Lung (tissue), 12 donors: ENCODE data around the gene LDB3. TPM values are rescaled to one million over a fixed set of nuclear protein-coding genes. Genes with fewer than 3 reads are reported as not detected.
A peak's percentile ranks its signal among the peaks of the same experiment; 100 is the strongest.

Experiments used
- ATAC-seq: fragments of 200-7000 bp; cut with Tn5 transposase; one replicate; pipeline ENCODE4 v1.9.1; 2020; ENCODE audit warnings: moderate number of reproducible peaks; ENCODE audit not compliant: insufficient read depth, low FRiP score
- DNase-seq, 3 donors: peaks; one replicate each; pipeline ENCODE4 v3.0.0-alpha.2; 2013 to 2017
- H3K27ac ChIP-seq, 2 donors: one replicate each; pipeline ENCODE4 v1.5.1; 2013; ENCODE audit warnings: mild to moderate bottlenecking in 2 of 2, moderate library complexity in 2 of 2, control low read depth in 1 of 2, inconsistent platforms in 1 of 2, low read depth in 1 of 2, low read length in 1 of 2
- H3K27me3 ChIP-seq, 3 donors: one replicate each; pipeline ENCODE4 v1.5.1; 2013; ENCODE audit warnings: low read length in 2 of 3; ENCODE audit not compliant: control insufficient read depth in 3 of 3, insufficient read depth in 3 of 3
- H3K36me3 ChIP-seq, 4 donors: one replicate each; pipeline ENCODE4 v1.5.1; 2013; ENCODE audit warnings: low read length in 4 of 4, mild to moderate bottlenecking in 1 of 4, moderate library complexity in 1 of 4; ENCODE audit not compliant: control insufficient read depth in 4 of 4, insufficient read depth in 4 of 4
- H3K4me1 ChIP-seq, 5 donors: one replicate each; pipeline ENCODE4 v1.5.1; 2013; ENCODE audit warnings: low read length in 5 of 5, mild to moderate bottlenecking in 2 of 5, moderate library complexity in 1 of 5; ENCODE audit not compliant: control insufficient read depth in 5 of 5, insufficient read depth in 5 of 5
- H3K4me3 ChIP-seq: one replicate; pipeline ENCODE4 v1.5.1; 2013; ENCODE audit warnings: mild to moderate bottlenecking, control low read depth, moderate library complexity
- H3K9ac ChIP-seq, 2 donors: one replicate each; pipeline ENCODE4 v1.5.1; 2013; ENCODE audit warnings: low read length in 2 of 2, control low read depth in 1 of 2; ENCODE audit not compliant: insufficient read depth in 1 of 2
- H3K9me3 ChIP-seq, 4 donors: one replicate each; pipeline ENCODE4 v1.5.1; 2013; ENCODE audit warnings: low read length in 3 of 4, mild to moderate bottlenecking in 1 of 4, moderate library complexity in 1 of 4; ENCODE audit not compliant: control insufficient read depth in 4 of 4, insufficient read depth in 3 of 4
- CTCF ChIP-seq: IDR thresholded peaks from 2 replicates; pipeline ENCODE4 v1.5.1; 2012; ENCODE audit warnings: mild to moderate bottlenecking; ENCODE audit errors: control extremely low read depth, extremely low read depth
- WGBS, 2 donors: extraction: QIAGEN DNeasy Blood & Tissue Kit; methylation state at CpG; one replicate each; pipeline ENCODE4 v1.1.7; 2013; 5-methylcytosine and 5-hydroxymethylcytosine counted together
- polyA plus RNA-seq, 2 donors: library from polyadenylated mRNA; stranded (reverse); fragments of 200-250 nt; gene quantifications; one replicate each; pipeline ENCODE4 v1.2.1, GENCODE V29; 2013
- total RNA-seq, 2 donors: library from RNA; depleted of rRNA in 1 of 2; stranded (reverse); fragments of >200 nt in 1 of 2; gene quantifications; one replicate each; pipeline ENCODE4 v1.2.1, GENCODE V29; 2014 to 2021
- donor health status: control.
- donor health status: control.
- donor health status: Bipolar disorder and iron deficiency.
- donor health status: healthy.
- donor health status: DM: yes; HTN: yes; CAD: no.

Gene LDB3
- total and polyA plus RNA-seq, 4 donors = 0.37 to 3.2 (median 1.5) TPM

- ATAC-seq = no peak
- no peaks in the 10 kb centered on the region for H3K36me3 ChIP-seq
- H3K9me3 ChIP-seq = peaks cover 0 to 2% (median 0%) of the 10 kb centered on the region in 4 donors
- 88 to 94% methylated on average over 19 of the region's 19 CpGs for WGBS, 2 donors
- DNase-seq = peak in 1 of 3 donors; percentile 5
- H3K27me3 ChIP-seq = no peaks in the 10 kb centered on the region
- no peak for TF ChIP-seq CTCF
- no peak overlapping the region for H3K4me3 ChIP-seq
- peaks cover 0 to 15% (median 4%) of the 10 kb centered on the region in 5 donors for H3K4me1 ChIP-seq
- H3K9ac ChIP-seq = no peak overlapping the region
- H3K27ac ChIP-seq = no peak overlapping the region
Measured at GRCh38 chr10:86659161-86659691, 9.1 kb upstream of the LDB3 start.

GRCh38 chr10:86659721-86660453 lies 8.4 kb upstream of the LDB3 start:
- no peak overlapping the region for H3K9ac ChIP-seq
- DNase-seq = peak in 1 of 3 donors; percentile 7

GRCh38 chr10:86661161-86662025 lies 6.9 kb upstream of the LDB3 start:
- ATAC-seq = no peak
- Histone ChIP-seq H3K4me1 (peaks cover 0 to 24% (median 4%) of the 10 kb centered on the region in 5 donors), H3K9me3 (peaks cover 0 to 2% (median 0%) of the 10 kb centered on the region in 4 donors), H3K27me3 (no peaks in the 10 kb centered on the region), H3K27ac (peak overlapping the region in 1 of 2 donors; percentile 82), H3K36me3 (no peaks in the 10 kb centered on the region), H3K4me3 (no peak overlapping the region), H3K9ac (no peak overlapping the region)
- WGBS, 2 donors = 77 to 87% methylated on average over 17 of the region's 17 CpGs
- peak; percentile 84 to 89 (median 85) for DNase-seq
- no peak for TF ChIP-seq CTCF

More at GRCh38 chr10:86659721-86660453, 8.4 kb upstream of the LDB3 start:
- H3K4me1 ChIP-seq = peaks cover 0 to 22% (median 4%) of the 10 kb centered on the region in 5 donors
- no peak for TF ChIP-seq CTCF
- no peak for ATAC-seq
- no peaks in the 10 kb centered on the region for H3K27me3 ChIP-seq
- peaks cover 0 to 2% (median 0%) of the 10 kb centered on the region in 4 donors for H3K9me3 ChIP-seq
- no peaks in the 10 kb centered on the region for H3K36me3 ChIP-seq
- no peak overlapping the region for H3K27ac ChIP-seq
- 91% methylated on average over 16 to 17 of the region's 17 CpGs for WGBS, 2 donors
- H3K4me3 ChIP-seq = no peak overlapping the region
